ENCODE data around the gene HTATSF1.

DNA sequence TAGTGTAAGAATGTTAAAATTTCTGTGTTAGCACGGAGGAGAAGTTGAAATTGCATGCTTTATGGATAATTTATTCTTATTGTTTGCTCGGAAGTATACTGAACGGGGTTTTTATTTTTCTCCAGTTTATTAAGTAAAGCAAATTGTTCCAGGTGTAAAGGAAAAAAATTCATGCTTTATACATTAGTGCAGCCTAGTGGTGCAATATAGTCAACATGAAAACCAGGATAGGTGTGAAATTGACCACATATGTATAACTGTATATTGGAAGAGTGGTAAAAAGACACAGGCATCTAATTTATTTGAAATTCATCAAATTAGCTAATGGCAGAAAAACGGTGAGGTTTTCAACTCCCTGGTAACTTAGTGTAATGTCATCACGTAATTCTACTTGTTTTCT lies 8.7 kb upstream of the HTATSF1 start:
- TF ChIP-seq, protein P1, sequence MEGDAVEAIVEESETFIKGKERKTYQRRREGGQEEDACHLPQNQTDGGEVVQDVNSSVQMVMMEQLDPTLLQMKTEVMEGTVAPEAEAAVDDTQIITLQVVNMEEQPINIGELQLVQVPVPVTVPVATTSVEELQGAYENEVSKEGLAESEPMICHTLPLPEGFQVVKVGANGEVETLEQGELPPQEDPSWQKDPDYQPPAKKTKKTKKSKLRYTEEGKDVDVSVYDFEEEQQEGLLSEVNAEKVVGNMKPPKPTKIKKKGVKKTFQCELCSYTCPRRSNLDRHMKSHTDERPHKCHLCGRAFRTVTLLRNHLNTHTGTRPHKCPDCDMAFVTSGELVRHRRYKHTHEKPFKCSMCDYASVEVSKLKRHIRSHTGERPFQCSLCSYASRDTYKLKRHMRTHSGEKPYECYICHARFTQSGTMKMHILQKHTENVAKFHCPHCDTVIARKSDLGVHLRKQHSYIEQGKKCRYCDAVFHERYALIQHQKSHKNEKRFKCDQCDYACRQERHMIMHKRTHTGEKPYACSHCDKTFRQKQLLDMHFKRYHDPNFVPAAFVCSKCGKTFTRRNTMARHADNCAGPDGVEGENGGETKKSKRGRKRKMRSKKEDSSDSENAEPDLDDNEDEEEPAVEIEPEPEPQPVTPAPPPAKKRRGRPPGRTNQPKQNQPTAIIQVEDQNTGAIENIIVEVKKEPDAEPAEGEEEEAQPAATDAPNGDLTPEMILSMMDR (optimal IDR thresholded peaks at IDR 0.05 in 1 of 3, IDR thresholded peaks at IDR 0.05 in 1 of 3, conservative IDR thresholded peaks at IDR 0.05 in 1 of 3; ENCODE audit: extremely low read depth in 1 of 3, insufficient read depth in 2 of 3, low read length in 3 of 3): no peak
- TF ChIP-seq EZH2 (IDR thresholded peaks at IDR 0.05; ENCODE audit: low read length): no peak
